Fibroblast of skin of abdomen (primary cell): ENCODE results near the gene ZNF451. TPM values are rescaled to one million over a fixed set of nuclear protein-coding genes. Genes with fewer than 3 reads are reported as not detected.
"Not testable (repeated sequence)": the region's sequence is repeated elsewhere in the genome, so short reads cannot be mapped to it uniquely, and the experiment has no call there.

Experiments
- DNase-seq: peaks from one replicate; pipeline ENCODE4 v3.0.0-alpha.2; 2013
- polyA plus RNA-seq, 2 experiments: library from polyadenylated mRNA; unstranded; fragments of 120-200 nt; gene quantifications; one replicate each; pipeline ENCODE4 v1.2.1, GENCODE V29; 2013; ENCODE audit not compliant: insufficient read length in 2 of 2

The ZNF451 gene, protein sequence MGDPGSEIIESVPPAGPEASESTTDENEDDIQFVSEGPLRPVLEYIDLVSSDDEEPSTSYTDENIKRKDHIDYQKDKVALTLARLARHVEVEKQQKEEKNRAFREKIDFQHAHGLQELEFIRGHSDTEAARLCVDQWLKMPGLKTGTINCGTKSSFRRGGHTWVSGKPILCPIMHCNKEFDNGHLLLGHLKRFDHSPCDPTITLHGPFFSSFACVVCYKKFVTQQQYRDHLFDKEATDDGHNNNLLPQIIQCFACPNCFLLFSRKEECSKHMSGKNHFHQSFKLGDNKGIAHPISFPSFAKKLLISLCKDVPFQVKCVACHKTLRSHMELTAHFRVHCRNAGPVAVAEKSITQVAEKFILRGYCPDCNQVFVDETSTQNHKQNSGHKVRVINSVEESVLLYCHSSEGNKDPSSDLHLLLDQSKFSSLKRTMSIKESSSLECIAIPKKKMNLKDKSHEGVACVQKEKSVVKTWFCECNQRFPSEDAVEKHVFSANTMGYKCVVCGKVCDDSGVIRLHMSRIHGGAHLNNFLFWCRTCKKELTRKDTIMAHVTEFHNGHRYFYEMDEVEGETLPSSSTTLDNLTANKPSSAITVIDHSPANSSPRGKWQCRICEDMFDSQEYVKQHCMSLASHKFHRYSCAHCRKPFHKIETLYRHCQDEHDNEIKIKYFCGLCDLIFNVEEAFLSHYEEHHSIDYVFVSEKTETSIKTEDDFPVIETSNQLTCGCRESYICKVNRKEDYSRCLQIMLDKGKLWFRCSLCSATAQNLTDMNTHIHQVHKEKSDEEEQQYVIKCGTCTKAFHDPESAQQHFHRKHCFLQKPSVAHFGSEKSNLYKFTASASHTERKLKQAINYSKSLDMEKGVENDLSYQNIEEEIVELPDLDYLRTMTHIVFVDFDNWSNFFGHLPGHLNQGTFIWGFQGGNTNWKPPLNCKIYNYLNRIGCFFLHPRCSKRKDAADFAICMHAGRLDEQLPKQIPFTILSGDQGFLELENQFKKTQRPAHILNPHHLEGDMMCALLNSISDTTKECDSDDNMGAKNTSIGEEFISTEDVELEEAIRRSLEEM
- 16.7 TPM for polyA plus RNA-seq (2013, experiment 1 of 2; ENCODE audit: insufficient read length)
- 16.1 TPM for polyA plus RNA-seq (2013, experiment 2 of 2; ENCODE audit: insufficient read length)

DNA sequence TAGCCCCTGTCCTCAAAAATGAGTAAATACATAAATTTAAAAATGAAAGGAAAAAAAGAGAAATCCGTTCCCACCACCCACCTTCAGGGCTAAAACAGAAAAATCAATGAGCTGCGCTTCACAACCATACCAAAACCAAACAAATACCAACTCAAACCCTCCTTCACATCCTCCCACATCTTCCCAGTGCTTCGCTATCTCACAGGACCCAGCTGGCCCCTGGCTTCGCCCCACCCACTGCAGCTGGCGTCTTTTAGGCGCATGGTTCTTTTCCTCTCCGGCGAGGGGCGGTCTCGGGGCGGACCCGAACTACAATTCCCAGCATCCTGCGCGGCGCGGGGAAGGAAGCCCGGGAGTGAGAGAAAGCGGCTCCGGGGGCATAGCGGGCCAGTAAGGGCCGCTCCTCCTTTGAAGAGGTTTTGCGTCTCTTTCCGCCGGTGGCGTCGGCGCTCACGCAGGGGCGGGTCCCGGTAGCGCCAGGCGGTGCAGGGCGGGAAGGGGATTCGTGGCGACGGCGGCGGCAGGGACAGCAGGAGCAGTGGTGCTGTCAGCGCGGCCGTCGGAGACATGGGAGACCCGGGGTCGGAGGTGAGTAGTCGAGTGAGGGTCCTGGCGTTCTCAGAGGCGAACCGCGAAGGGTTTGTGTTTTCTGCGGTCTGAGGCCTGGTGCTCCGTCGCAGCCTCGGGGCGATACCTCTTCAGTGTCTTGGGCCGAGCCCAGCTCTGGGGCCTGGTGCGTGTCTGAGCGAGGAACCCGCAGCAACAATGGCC lies at the start of gene ZNF451:
TSS of gene ZNF451 (plus strand) at position 502 of the 771 bp plus-strand sequence. CDS start at position 568, 66 bp downstream.
- DNase-seq = peak; percentile 98

DNA sequence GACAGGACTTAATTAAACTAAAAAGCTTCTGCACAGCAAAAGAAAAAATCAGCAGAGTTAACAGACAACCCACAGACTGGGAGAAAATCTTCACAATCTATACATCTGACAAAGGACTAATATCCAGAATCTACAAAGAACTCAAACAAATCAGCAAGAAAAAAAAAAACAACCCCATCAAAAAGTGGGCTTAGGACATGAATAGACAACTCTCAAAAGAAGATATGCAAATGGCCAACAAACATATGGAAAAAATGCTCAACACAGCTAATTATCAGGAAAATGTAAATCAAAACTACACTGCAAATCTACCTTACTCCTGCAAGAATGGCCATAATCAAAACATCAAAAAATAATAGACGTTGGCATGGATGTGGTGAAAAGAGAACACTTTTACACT lies 45.9 kb upstream of the ZNF451 start:
- DNase-seq = not testable (repeated sequence)

DNA sequence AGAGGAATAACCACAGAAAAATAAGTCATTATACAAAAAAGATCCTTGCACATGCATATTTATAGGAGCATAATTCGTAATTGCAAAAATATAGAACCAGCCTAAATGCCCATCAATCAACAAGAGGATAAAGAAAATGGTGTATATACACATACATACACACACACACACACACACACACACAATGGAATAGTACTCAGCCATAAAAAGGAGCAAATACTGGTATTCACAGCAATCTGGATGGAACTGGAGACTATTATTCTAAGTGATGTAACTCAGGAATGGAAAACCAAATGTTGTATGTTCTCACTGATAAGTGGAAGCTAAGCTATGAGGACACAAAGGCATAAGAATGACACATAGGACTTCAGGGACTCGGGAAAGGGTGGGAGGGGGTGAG lies 45.4 kb upstream of the ZNF451 start:
- no peak for DNase-seq

DNA sequence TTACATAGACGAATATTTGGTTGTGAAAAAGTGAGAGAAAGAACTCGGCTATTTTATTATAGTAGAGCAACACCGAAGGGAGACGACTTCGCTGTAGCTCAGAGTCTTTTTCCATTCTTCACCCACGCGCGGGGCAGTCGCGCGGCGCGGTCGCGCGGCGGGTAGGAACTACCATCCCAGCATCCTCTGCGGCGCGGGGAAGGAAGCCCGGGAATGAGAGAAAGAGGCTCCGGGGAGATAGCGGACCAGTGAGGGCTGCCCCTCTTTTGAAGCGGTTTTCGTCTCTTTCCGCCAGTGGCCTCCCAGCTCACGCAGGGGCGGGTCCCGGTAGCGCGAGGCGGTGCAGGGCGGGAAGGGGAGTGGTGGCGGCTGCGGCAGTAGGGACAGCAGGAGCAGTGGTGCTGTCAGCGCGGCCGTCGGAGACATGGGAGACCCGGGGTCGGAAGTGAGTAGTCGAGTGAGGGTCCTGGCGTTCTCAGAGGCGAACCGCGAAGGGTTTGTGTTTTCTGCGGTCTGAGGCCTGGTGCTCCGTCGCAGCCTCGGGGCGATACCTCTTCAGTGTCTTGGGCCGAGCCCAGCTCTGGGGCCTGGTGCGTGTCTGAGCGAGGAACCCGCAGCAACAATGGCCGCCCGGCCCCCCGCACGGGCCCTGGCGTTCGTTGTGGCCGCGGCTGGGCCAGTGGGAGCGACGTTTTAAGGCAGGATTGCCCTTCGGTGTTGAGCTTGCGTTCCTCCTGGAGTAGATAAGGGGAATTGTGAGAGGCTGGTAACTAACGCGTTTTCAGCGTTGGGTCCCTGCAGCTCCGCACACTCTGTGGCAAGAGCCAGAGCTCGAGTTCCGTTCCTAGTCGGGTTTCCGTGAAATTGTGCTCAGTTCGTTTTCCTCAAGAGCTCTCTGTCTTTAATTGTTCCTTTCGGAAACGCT lies 43.4 kb upstream of the ZNF451 start, which contains the start of gene KIAA1586:
TSS of gene KIAA1586 (plus strand) at position 362 of the 925 bp plus-strand sequence. CDS start at position 425, 63 bp downstream.
- DNase-seq = peak; percentile 89

DNA sequence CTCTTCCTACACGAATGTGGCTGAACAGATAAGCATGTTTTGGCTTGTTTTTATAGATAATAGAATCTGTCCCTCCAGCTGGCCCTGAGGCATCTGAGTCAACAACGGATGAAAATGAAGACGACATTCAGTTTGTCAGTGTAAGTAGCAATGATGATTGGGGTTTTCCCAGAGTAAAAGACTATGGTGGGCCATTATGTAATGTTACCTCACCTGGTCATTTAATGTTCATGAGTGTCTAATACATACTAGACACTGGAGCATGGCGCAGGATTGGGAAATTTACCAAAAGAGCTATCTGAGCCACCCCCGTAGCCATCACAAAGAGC lies 42.8 kb upstream of the ZNF451 start:
- DNase-seq = not testable (repeated sequence)

DNA sequence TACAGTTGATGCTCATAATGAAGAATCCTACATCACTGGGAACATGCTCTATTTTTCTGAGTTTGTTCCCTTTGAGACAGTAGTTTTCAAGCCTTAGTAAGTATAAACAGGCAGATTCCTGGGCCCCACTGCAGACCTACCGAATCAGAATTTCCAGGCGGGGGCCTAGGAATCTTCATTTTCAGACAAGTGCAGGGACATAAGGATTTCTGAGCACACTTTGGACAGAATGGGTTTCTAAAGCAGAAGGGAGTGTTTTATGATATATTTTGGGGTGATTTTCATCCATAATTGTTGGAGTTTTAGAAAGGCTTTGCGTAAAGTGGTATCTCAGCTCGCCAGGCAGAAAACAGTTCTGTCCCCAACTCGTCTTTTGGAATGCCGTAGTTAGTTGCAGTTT lies 42.1 kb upstream of the ZNF451 start:
- DNase-seq = not testable (repeated sequence)

DNA sequence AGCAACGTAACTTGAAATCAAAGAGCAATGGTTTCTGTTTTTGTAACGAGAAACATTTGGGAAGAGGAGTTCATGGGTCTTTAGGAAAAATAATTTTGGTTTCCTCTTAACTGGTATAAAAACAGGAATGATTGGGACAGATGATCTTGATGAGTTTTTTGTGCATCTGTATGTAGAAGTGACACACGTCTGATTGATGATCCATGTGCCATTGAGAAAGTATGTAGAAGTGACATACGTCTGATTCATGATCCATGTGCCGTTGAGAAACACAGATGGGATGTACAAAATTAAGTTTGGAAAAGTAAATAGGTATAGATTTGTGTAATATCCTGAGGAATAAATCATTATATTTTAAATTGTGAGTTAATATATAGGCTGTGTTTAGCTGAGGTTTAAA lies 41.4 kb upstream of the ZNF451 start:
- DNase-seq = peak; percentile 39

DNA sequence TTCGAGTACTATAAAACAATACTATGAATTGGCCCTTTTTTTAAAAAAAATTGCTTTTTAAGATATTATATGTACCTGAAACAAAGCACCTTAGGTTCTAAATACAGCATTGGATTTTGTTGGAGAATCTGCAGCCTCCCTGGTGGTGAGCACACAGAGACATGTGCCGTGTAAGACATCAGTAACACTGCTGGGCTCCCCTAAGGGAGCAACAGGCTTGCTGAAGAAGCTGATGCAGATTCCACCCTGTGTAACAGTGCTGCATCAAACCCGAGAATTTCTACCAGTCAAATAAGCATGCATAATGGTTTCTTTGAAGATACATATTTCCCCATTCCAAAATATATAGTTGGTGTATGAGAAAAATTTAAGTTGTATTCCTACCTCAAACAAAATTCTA lies 26.1 kb upstream of the ZNF451 start:
- DNase-seq = no peak

DNA sequence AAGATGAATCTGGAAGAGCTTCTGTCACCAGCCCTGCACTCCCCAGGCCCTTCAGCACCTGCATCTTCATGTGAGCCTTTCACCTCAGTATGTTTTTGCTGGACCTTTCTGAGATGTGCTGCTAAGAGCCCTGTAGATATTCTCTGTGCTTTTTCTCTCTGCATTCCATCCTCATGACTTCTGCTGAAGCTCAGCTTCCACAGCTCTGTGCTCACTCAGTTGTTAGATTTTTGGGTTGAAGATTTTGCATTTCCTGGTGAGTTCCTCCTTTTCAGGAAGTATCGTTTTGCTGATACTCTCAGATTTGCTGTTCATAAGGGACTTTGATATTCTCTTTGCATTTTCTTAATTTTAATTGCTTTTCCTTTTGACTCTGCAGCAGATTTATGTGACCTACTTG lies 25.2 kb upstream of the ZNF451 start:
- peak; percentile 38 for DNase-seq

DNA sequence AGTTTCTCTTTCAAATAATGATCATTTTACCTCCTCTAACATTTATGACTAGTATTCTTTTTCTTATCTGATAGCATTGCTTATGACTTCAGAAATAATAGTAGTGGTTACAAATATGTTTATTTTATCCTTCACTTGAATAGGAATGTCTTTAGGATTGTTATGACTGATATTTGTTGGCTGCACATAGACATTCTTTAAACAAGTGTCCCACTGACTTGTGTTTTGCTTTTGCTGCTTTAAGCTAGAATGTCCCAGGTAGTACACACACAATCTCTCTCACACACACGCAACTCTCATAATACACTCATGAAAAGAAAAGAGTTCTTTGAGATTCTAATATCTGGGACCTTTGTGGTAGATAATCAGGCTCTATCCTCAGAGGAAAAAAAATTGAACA lies 21.9 kb upstream of the ZNF451 start:
- DNase-seq = peak; percentile 2

DNA sequence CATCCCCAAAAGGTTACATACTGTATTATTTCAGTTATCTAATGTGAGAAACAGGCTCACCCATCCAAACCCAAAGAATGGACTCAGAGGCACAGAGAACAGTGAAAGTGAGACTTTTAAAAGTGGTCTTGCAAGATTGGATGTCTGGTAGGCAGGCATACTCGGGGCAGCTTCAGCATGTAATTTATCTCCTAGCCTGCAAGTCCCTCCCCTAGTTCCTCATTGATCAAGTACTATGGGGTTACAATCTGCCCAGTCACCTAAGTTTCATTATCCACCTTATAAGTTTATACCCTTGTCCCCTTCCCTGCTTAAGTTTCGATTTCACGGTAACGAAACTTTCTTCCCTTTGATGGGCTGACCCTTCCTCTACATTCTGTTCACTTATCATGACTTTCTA lies 20.8 kb upstream of the ZNF451 start:
- DNase-seq = no peak

DNA sequence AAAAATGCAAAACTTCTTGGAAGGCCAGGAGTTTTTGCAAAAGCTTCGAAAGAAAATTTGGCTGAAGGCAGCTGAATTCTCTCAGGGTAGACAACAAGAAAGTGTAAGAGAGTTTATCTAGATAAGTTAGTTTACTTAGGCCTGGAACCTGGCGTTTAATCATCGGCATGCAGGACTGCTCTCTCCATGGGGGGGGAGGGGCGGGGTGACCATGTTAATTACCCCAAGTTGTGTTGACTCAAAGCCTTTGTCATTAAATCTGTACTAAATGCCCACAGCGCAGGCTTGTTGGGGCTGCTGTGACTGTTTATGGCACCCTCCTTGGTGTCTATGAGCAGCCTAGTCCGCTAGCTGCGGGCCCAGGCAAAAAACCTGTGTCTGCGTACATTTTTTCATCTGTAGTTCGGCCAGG lies 20.1 kb upstream of the ZNF451 start:
- DNase-seq = no peak

DNA sequence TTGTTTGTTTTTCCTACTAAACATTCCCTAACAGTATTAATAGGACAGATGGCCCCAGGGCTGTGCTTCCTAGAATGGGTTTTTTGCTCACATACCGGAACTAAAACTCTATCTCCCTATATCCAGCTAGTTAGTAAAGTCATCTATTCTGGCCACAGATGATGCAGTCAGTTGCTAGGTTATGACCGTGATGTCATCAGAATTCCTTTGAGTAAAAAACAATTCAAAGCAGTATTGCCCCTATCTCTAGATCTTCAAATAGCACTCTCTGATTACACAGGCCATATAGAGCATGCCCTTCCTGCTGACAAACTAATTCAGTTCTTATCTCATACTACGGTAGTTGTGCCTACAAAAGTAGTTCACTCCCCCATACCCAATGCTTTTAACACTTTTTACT lies 17.9 kb upstream of the ZNF451 start:
- DNase-seq = no peak

DNA sequence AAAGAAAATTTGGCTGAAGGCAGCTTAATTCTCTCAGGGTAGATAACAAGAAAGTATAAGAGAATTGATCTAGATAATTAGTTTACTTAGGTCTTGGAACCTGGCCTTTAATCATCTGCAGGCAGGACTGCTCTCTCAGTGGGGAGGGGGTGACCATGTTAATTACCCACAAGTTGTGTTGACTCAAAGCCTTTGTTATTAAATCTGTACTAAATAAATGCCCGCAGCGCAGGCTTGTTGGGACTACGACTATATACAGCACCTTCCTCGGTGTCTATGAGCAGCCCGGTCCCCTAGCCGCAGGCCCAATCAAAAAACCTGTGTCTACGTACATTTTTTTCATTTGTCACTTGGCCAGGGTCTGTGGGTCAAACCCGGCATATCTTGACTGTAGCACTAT lies 15.6 kb upstream of the ZNF451 start:
- no peak for DNase-seq

DNA sequence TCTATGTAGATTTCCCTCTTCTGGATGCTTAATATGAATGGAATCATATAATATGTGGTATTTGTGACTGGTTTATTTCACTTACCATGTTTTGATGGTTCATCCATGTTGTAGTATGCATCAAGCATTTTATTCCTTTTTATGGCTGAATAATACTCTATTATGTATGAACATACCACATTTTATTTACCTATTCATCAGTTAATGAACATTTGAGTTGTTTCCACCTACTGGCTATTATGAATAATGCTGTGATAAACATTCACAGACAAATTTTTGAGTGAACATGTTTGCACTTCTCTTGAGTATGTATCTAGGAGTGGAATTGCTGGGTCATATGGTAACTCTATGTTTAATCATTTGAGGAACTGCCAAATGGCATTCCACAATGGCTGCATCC lies 14.9 kb upstream of the ZNF451 start:
- DNase-seq = peak; percentile 4

DNA sequence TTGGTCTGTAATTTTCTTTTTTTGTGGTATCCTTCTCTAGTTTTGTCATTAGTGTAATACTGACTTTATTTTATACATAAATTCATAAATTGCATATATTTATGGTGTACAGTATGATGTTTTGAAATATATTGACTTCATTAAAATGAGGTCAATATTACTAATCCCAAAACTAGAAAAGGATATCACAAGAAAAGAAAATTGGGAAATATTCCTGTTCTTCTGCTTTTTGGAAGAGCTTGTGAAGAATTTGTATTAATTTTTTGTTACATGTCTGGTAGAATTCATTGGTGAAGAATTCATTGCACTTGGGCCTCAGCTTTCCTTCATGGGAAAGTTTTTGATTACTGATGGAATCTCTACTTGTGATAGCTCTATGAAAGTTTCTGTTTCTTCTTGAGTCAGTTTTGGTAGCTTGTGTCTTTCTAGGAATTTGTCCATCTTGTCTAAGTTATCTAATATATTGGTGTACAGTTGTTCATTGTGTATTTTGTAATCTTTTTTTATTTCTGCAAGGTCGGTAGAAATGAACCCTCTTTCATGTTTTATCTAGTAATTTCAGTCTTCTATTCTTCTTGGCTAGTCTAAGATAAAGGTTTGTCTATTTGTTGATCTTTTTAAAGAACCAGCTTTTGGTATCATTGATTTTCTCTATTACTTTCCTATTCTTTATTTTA lies 11.3 kb upstream of the ZNF451 start:
- DNase-seq = no peak

DNA sequence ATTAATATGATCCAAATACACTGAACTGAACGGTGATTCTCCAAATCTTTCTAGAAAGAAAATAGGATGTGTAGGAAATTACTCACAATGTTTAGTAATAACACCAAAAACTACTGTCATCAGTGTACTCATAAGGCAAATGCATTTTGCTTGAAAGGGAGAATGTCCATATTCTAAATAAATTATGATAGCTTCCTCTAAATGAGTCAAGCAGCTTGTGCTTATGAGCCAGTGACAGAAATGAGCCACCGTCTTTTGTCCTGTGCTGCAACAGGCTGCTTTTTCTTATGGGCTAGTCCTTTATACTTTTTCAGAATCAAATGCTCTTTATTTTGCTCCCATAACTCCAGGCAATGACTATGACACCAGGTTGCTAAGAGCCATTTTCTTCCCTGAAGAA lies 4.5 kb upstream of the ZNF451 start:
- no peak for DNase-seq

DNA sequence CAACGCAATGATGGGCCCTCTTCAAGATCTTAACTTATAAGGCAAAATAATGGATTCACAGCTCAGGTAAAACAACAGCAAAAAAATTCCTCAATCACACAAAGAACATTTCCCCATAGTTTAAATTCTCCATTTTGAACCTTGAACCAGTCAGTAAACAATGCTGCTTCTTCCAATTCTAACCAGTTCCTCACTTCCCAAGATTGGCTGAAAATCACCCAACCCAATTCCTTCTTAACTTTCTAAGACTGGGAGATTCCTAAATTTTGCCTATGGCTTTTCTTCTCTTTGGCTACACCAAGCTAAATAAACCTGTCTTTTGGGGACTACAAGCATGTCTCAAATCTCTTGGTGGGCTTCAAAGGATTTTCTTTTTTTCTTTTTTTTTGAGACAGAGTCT lies 3.1 kb upstream of the ZNF451 start:
- no peak for DNase-seq

DNA sequence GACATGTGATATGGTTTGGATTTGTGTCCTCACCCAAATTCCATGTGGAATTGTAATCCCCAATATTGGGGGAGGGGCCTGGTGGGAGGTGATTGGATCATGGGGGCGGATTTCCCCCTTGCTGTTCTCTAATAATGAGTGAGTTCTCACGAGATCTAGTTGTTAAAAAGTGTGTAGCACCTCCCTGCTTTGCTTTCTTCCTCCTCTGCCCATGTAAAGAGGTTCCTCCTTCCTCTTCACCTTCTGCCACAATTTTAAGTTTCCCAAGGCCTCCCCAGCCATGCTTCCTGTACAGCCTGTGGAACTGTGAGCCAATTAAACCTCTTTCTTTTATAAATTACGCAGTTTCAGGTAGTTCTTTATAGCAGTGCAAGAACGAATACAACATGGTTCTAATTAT lies 2.1 kb upstream of the ZNF451 start:
- DNase-seq = peak; percentile 5

DNA sequence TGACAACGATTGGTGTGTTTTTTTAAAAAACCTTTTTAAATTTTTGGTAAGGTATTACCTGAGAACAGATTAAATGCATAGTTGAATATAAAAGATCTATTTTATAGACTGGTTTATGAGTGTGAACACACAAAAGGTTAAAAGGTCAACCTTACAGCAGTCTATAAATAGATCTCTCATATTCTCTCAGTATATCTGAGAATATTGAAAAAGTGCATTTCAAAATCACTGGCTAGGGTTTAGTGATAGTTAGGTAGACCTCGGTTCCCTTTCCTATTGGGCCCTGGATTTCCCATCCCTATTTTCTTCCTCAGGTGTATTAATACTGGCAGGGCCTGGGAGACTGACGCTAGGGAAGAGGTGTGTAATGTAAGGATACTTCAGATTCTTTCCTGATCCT lies 723 bp upstream of the ZNF451 start:
- DNase-seq = no peak
